PFSK-1 (cell line): Measurements from ENCODE around the gene C3orf20.

Experiments
- FOXP2 ChIP-seq: optimal IDR thresholded peaks from 2 replicates; pipeline ENCODE3; 2011; ENCODE audit warnings: borderline replicate concordance, control low read depth, inconsistent platforms; ENCODE audit not compliant: insufficient read depth; ENCODE audit errors: extremely low read length, extremely low read depth
- POLR2AphosphoS5 ChIP-seq: IDR thresholded peaks from 2 replicates; pipeline ENCODE4 v1.6.1; 2012; ENCODE audit warnings: low read depth, mild to moderate bottlenecking, control low read depth, low read length, moderate library complexity
- SIN3A ChIP-seq: IDR thresholded peaks from 2 replicates; pipeline ENCODE4 v1.6.1; 2012; ENCODE audit warnings: mild to moderate bottlenecking, low read length, moderate library complexity, borderline replicate concordance; ENCODE audit not compliant: insufficient read depth
- TAF1 ChIP-seq: IDR thresholded peaks from 2 replicates; pipeline ENCODE4 v1.6.1; 2012; ENCODE audit warnings: low read length, control low read depth, borderline replicate concordance; ENCODE audit not compliant: insufficient read depth
- TF ChIP-seq, protein P1 (sequence below), 2 experiments: IDR thresholded peaks; 2 replicates each; pipeline versions ENCODE4 v1.6.1 to v1.8.0; 2011 to 2012; ENCODE audit warnings: low read depth in 2 of 2, low read length in 2 of 2, control low read depth in 1 of 2, inconsistent platforms in 1 of 2, mild to moderate bottlenecking in 1 of 2, moderate library complexity in 1 of 2; ENCODE audit not compliant: insufficient read depth in 1 of 2

DNA sequence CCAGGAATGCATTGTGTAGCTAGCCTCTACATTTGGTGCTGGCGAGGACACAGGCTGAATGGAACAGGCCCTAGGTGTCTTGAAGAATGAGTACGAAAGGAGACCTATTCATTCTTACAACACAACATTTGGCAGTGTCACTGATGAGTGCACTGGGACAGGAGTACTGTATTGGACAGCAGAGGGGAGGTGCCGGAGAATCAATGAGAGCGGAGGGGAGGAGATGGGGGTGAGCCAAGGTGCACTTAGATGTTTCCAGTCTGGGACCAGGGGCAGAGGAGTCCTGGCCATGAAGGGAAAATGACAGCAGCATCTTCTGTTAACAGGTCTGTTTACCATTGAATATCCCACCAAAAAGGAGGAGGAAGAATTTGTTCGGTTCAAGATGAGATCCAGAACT lies 53.2 kb downstream of the C3orf20 start:
- TF ChIP-seq POLR2AphosphoS5 (no peak), TAF1 (no peak), SIN3A (no peak), FOXP2 (no peak)
- TF ChIP-seq, protein P1, sequence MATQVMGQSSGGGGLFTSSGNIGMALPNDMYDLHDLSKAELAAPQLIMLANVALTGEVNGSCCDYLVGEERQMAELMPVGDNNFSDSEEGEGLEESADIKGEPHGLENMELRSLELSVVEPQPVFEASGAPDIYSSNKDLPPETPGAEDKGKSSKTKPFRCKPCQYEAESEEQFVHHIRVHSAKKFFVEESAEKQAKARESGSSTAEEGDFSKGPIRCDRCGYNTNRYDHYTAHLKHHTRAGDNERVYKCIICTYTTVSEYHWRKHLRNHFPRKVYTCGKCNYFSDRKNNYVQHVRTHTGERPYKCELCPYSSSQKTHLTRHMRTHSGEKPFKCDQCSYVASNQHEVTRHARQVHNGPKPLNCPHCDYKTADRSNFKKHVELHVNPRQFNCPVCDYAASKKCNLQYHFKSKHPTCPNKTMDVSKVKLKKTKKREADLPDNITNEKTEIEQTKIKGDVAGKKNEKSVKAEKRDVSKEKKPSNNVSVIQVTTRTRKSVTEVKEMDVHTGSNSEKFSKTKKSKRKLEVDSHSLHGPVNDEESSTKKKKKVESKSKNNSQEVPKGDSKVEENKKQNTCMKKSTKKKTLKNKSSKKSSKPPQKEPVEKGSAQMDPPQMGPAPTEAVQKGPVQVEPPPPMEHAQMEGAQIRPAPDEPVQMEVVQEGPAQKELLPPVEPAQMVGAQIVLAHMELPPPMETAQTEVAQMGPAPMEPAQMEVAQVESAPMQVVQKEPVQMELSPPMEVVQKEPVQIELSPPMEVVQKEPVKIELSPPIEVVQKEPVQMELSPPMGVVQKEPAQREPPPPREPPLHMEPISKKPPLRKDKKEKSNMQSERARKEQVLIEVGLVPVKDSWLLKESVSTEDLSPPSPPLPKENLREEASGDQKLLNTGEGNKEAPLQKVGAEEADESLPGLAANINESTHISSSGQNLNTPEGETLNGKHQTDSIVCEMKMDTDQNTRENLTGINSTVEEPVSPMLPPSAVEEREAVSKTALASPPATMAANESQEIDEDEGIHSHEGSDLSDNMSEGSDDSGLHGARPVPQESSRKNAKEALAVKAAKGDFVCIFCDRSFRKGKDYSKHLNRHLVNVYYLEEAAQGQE (IDR thresholded peaks at IDR 0.05; ENCODE audit: insufficient read depth in 1 of 2, low read depth in 2 of 2, low read length in 2 of 2) = no peak
